OCI-LY1 (cell line): ENCODE results near the gene RCN2.
"Not testable (repeated sequence)": the region's sequence is repeated elsewhere in the genome, so short reads cannot be mapped to it uniquely, and the experiment has no call there.

Experiments
- EZH2 ChIP-seq: fragments of 200-600 bp; sonication (generic), shearing (Covaris generic); IDR thresholded peaks from 2 replicates; pipeline ENCODE4 v1.8.0; 2017; ENCODE audit warnings: borderline replicate concordance, mixed run types, mild to moderate bottlenecking, antibody characterized with exemption, low read length, moderate library complexity, mixed read lengths
- TF ChIP-seq, protein P1 (sequence below): fragments of 200-600 bp; sonication (generic), shearing (Covaris generic); IDR thresholded peaks from 2 replicates; pipeline ENCODE4 v1.5.1; 2017; ENCODE audit warnings: mild to moderate bottlenecking, antibody characterized with exemption, low read length, moderate library complexity, mixed read lengths

DNA sequence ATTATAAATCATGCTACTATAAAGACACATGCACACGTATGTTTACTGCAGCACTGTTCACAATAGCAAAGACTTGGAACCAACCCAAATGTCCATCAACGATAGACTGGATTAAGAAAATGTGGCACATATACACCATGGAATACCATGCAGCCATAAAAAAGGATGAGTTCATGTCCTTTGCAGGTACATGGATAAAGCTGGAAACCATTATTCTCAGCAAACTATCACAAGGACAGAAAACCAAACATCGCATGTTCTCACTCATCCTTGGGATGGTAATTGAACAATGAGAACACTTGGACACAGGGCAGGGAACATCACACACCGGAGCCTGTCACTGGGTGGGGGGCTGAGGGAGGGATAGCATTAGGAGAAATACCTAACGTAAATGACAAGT, 38.7 kb upstream of the RCN2 start:
- TF ChIP-seq, protein P1, sequence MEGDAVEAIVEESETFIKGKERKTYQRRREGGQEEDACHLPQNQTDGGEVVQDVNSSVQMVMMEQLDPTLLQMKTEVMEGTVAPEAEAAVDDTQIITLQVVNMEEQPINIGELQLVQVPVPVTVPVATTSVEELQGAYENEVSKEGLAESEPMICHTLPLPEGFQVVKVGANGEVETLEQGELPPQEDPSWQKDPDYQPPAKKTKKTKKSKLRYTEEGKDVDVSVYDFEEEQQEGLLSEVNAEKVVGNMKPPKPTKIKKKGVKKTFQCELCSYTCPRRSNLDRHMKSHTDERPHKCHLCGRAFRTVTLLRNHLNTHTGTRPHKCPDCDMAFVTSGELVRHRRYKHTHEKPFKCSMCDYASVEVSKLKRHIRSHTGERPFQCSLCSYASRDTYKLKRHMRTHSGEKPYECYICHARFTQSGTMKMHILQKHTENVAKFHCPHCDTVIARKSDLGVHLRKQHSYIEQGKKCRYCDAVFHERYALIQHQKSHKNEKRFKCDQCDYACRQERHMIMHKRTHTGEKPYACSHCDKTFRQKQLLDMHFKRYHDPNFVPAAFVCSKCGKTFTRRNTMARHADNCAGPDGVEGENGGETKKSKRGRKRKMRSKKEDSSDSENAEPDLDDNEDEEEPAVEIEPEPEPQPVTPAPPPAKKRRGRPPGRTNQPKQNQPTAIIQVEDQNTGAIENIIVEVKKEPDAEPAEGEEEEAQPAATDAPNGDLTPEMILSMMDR: not testable (repeated sequence)
- not testable (repeated sequence) for TF ChIP-seq EZH2
